HG02973 (cell line): ENCODE data around the gene SNX12.

Source experiments
- ATAC-seq: cut with Tn5 transposase; IDR thresholded peaks from one replicate; pipeline ENCODE4 v1.9.1; 2021; ENCODE audit warnings: moderate library complexity; ENCODE audit not compliant: unreplicated experiment

SNX12 gene

DNA sequence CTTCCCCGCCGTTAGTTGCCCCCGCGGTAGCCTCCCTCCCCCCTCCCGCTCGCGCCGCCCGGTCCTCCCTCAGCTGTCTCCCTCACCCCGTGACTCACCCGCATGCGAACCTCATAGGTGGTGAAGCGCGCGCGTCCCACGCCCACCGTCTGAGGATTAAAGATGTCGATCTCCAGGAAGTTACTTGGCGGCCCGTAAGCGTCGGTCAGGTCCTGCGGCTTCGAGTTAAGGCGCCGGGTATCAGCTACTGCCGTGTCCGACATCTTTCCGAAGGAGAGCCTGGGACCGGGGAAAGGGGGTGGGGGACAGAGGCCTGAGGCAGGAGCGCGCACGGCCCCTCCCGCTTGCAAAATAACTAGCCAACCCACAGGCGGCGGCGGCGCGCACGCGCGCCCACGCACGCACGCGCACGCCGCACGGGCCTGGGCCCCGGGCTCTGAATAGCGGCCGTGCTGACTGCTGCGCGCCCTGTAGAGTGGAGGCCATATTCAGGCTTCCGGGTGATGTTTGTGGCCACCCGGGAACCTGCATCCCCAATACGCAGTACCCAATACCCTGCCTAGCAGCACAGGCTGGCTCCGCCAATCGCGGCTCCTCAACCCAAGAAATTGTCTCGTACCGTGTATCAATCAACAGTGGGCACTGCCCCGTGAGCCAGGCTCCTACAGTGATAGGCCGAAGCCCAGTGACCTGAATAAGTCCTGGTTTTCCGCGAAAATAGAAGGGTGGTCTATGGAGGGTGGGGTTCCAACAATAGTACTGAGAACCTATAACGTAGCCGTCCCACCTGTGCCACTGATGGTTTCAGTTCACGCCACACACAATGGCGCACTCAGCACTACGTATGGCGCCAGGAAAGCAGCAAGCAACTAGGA is at the start of gene SNX12:
Gene SNX12, minus strand, starts transcription at position 291 of the 875 bp plus-strand sequence. Its CDS starts 28 bp downstream, at position 263.
- peak; percentile 91 for ATAC-seq

DNA sequence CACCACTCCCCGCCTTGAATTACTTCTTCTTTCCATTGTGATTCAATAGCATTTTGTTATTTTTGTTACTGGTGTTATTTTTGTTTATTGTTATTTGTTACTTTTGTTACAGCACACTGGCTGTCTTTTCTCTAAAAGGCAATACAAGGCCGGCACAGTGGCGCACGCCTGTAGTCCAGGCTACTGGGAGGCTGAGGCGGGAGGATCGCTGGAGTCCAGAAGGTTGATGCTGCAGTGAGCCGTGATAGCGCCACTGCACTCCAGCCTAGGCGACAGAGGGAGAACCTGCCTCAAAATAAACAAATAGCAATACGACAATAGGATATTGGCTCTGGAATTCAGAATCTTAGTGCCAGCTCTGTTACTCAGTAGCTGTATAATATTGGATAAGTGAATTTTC is 49.2 kb upstream of the SNX12 start:
- ATAC-seq: no peak

- peak; percentile 15 for ATAC-seq
These were observed 43.8 kb upstream of the SNX12 start for GRCh38 chrX:71111921-71112431.

- peak; percentile 94 for ATAC-seq
These were observed 43.2 kb upstream of the SNX12 start, which contains the start of gene IL2RG for GRCh38 chrX:71111141-71111843. Gene IL2RG, minus strand, starts transcription at chrX:71111577. Its CDS starts 38 bp downstream, at chrX:71111539.

- no peak for ATAC-seq
These were observed 40.9 kb upstream of the SNX12 start for GRCh38 chrX:71109051-71109450.

GRCh38 chrX:71107762-71108360 is 39.7 kb upstream of the SNX12 start:
- no peak for ATAC-seq

- ATAC-seq: no peak
These were observed 39.1 kb upstream of the SNX12 start for GRCh38 chrX:71107245-71107644.

GRCh38 chrX:71106427-71106826 is 38.3 kb upstream of the SNX12 start, which contains the start of gene CXorf65:
Gene CXorf65, minus strand, starts transcription at chrX:71106740. Its CDS starts 184 bp downstream, at chrX:71106556.
- no peak for ATAC-seq

DNA sequence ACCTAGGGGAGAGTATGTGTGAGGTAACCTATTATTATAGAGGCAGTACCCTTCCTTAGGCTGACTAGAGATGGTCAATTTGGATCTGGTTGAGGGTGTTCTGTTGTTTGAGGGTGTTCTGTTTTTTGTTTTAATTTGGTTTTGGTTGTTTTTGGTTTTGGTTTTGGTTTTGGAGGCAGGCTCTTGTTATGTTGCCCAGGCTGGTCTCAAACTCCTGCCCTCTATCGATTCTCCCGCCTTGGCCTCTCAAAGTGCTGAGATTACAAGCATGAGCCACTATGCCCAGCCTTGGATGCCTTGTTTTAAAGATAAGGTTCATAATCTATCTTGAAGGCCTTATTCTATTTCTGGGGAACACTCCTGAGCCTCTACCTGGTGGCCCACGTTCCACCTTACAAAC is 37.5 kb upstream of the SNX12 start:
- no peak for ATAC-seq

- ATAC-seq: no peak
These were observed 35.2 kb upstream of the SNX12 start for GRCh38 chrX:71103110-71103983.

DNA sequence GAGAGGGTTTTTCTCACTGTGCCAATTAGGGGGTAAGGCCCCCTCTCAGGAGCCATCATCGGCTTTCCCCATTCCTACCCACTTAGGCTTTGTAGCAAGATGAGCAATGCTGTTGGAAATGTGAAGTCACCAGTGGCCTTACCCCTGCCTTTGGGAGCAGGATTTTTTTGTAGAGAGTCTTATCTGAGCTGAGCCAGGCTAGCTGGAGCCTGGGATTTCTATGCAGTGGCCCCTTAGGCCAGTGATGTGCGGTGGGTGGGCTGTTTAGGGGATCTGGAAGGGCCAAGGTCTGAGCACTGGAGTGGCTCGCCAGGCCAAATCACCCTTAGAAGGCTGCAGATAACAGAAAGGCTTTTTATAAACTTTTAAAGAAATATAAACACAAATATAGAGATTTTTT is 34.2 kb upstream of the SNX12 start:
- no peak for ATAC-seq

- no peak for ATAC-seq
These were observed 32.7 kb upstream of the SNX12 start for GRCh38 chrX:71100581-71101505.

DNA sequence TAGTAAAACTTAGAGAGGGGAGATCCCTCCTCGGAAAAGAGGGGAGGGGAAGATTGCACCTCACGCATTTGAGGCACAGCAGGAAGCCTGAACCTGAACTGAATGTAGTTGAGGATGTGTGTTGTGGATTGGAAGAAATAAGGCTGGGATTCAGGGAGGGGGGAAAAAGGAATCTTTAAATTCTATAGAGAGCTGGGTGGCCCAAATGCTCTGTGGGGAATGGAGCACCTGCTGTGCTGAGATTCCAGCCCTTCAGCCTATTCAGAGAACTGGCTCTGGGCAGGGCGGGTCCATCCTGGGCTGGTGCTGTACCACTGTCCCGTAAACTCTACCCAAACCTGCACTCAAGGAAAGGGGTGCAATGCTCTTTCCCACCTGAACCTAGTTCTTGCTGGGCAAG is 31.6 kb upstream of the SNX12 start:
- ATAC-seq: no peak

DNA sequence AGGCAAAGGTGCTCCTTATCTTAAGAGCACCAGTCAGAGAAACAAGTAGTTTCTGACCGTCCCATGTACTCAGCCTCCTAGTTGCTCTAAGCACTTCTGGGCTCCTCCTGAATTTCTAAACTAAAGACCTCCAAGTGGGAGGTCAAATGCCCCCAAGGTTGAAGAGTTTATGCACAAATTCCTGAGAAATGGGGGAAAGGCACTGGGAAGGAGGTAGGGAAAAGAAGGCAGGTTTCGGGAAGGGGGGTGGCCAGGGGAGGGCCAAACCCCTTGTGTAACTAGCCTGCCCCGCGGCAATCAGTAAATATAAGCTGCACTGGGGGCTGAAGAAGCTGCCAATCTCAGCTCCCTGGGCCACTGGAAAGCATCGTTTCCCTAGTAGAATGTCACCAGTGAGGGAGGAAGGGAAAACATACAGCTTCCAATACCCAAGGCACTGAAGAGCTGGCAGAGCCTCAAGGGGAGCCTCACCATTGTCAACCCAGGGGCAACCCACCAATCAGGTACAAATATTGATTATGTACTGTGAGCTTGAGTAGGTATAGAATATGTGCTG is 30.9 kb upstream of the SNX12 start:
- no peak for ATAC-seq

GRCh38 chrX:71098302-71098701 is 30.2 kb upstream of the SNX12 start:
- no peak for ATAC-seq

GRCh38 chrX:71096760-71097032 is 28.6 kb upstream of the SNX12 start:
- no peak for ATAC-seq

GRCh38 chrX:71095981-71096759 is 28.0 kb upstream of the SNX12 start:
- peak; percentile 11 for ATAC-seq

DNA sequence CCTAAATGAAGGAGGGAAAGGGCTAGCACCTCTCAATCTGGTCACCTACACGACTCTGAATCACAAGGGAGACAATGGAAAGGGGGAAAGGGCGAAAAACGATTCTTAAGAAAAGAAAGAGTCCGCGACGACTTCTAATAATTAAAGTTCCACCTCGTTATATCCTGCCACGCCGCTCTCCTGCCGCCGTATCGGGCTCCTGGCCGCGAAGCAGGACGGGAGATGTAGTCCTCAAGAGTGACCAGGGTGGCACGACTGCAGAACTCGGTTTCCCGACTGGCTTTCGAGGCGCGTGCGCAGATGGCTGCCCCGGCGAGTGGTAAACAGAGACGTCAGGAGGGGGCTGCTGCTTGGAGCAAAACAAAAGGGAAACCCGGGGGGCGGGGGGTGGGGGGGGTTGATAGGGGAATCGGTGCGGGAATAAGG is 27.4 kb upstream of the SNX12 start, which contains the start of gene FOXO4:
Gene FOXO4, plus strand, starts transcription at position 297 of the 426 bp plus-strand sequence. CDS start 678 bp downstream, outside the sequence.
- ATAC-seq: peak; percentile 86
